B cell (primary cell): ENCODE measurements around the gene PLEKHM2. TPM values are rescaled to one million over a fixed set of nuclear protein-coding genes. Genes with fewer than 3 reads are reported as not detected.

Experiments used
- ATAC-seq: fragments of 200-7000 bp; cut with Tn5 transposase; one replicate; pipeline ENCODE4 v1.10.0; 2021; ENCODE audit warnings: low read depth, mild to moderate bottlenecking, moderate number of reproducible peaks, moderate library complexity
- CTCF ChIA-PET: fragments of 350-600 bp; sonication (Branson Sonifier 250); formaldehyde crosslinking; loops from one replicate; lab custom pipeline; 2021; ENCODE audit warnings: antibody characterized with exemption, inconsistent platforms; lab: Charles Lee
- POLR2A ChIA-PET: fragments of 350-600 bp; sonication (Branson Sonifier 250); formaldehyde crosslinking; loops from one replicate; lab custom pipeline; 2021; ENCODE audit warnings: antibody characterized with exemption; lab: Charles Lee
- DNase-seq: peaks from one replicate; pipeline ENCODE4 v3.0.0; 2013
- H2AFZ ChIP-seq: 2 replicates; pipeline ENCODE4 v1.6.1; 2012; ENCODE audit warnings: mild to moderate bottlenecking, low read depth, low read length; ENCODE audit not compliant: insufficient read depth, poor library complexity, severe bottlenecking
- H3K27ac ChIP-seq, 2 donors: 1 replicate in 1 of 2; 2 replicates in 1 of 2; pipeline ENCODE4 v1.5.1; 2012 to 2013; ENCODE audit warnings: low read length in 2 of 2, mild to moderate bottlenecking in 2 of 2, moderate library complexity in 1 of 2
- H3K27me3 ChIP-seq, 4 experiments: fragments of 200-600 bp in 1 of 4; sonication (generic) in 1 of 4; replicated peaks in 1 of 4; 1 replicate in 2 of 4; 2 replicates in 2 of 4; pipeline versions ENCODE4 v1.6.1 to v1.7.0; 2013 to 2016; ENCODE audit warnings: low read length in 3 of 4, mild to moderate bottlenecking in 2 of 4, mixed read lengths in 1 of 4, moderate library complexity in 1 of 4; ENCODE audit not compliant: insufficient read depth in 4 of 4, control insufficient read depth in 3 of 4; ENCODE audit errors: control extremely low read depth in 1 of 4
- H3K36me3 ChIP-seq, 2 experiments: replicated peaks in 1 of 2; 1 replicate in 1 of 2; 2 replicates in 1 of 2; pipeline versions ENCODE4 v1.6.1 to v1.7.1; 2013; ENCODE audit warnings: low read length in 1 of 2; ENCODE audit not compliant: insufficient read depth in 2 of 2, control insufficient read depth in 1 of 2; ENCODE audit errors: control extremely low read depth in 1 of 2, extremely low read depth in 1 of 2
- H3K4me1 ChIP-seq, 2 donors: fragments of 200-600 bp in 1 of 2; sonication (generic) in 1 of 2; 1 replicate in 1 of 2; 2 replicates in 1 of 2; pipeline versions ENCODE4 v1.5.1 to v1.6.1; 2013 to 2017; ENCODE audit warnings: low read length in 2 of 2; ENCODE audit not compliant: control insufficient read depth in 2 of 2, insufficient read depth in 2 of 2
- H3K4me2 ChIP-seq: replicated peaks from 2 replicates; pipeline ENCODE3; 2012; ENCODE audit warnings: mild to moderate bottlenecking, low read depth, low read length; ENCODE audit not compliant: poor library complexity, severe bottlenecking
- H3K4me3 ChIP-seq, 5 experiments: fragments of 200-600 bp in 1 of 5; sonication (generic) in 1 of 5; 1 replicate in 3 of 5; 2 replicates in 2 of 5; pipeline versions ENCODE4 v1.5.1 to v1.7.0; 2011 to 2016; ENCODE audit warnings: low read length in 4 of 5, mild to moderate bottlenecking in 4 of 5, low read depth in 2 of 5, control low read depth in 1 of 5, moderate library complexity in 1 of 5; ENCODE audit not compliant: insufficient read depth in 1 of 5; ENCODE audit errors: control extremely low read depth in 1 of 5, extremely low read depth in 1 of 5
- H3K79me2 ChIP-seq: fragments of 200-600 bp; sonication (generic); one replicate; pipeline ENCODE4 v1.6.0; 2016; ENCODE audit warnings: low read length; ENCODE audit not compliant: control insufficient read depth, insufficient read depth
- H3K9ac ChIP-seq: fragments of 200-600 bp; sonication (generic); 2 replicates; pipeline ENCODE4 v1.6.1; 2017; ENCODE audit warnings: mild to moderate bottlenecking, low read length, moderate library complexity
- H3K9me3 ChIP-seq, 3 donors: one replicate each; pipeline versions ENCODE4 v1.6.1 to v1.7.1; 2013; ENCODE audit warnings: low read length in 2 of 3; ENCODE audit not compliant: control insufficient read depth in 2 of 3, insufficient read depth in 1 of 3; ENCODE audit errors: control extremely low read depth in 1 of 3
- H4K20me1 ChIP-seq: 2 replicates; pipeline ENCODE4 v1.6.0; 2012; ENCODE audit warnings: mild to moderate bottlenecking, low read length; ENCODE audit not compliant: insufficient read depth, control insufficient read depth, poor library complexity, severe bottlenecking
- H3K27ac Mint-ChIP-seq: one replicate; pipeline ENCODE4 v1.8.0; 2021; ENCODE audit warnings: mixed read lengths
- H3K27me3 Mint-ChIP-seq: one replicate; pipeline ENCODE4 v1.8.0; 2021; ENCODE audit warnings: mixed read lengths
- H3K4me1 Mint-ChIP-seq: one replicate; pipeline ENCODE4 v1.8.0; 2021; ENCODE audit warnings: mixed read lengths
- H3K4me3 Mint-ChIP-seq: one replicate; pipeline ENCODE4 v1.8.0; 2021; ENCODE audit warnings: mixed read lengths
- H3K9me3 Mint-ChIP-seq: one replicate; pipeline ENCODE4 v1.8.0; 2022; ENCODE audit warnings: mixed read lengths; ENCODE audit not compliant: insufficient read depth
- EZH2 ChIP-seq: IDR thresholded peaks from 2 replicates; pipeline ENCODE4 v1.6.1; 2012; ENCODE audit warnings: borderline replicate concordance, low read depth, mild to moderate bottlenecking, moderate library complexity, low read length; ENCODE audit not compliant: insufficient read depth, poor library complexity, severe bottlenecking
- WGBS: methylation state at CpG from one replicate; pipeline ENCODE4 v1.1.5; 2013; ENCODE audit warnings: missing lambda C conversion rate; ENCODE audit not compliant: insufficient coverage; 5-methylcytosine and 5-hydroxymethylcytosine counted together
- intact Hi-C: fragments of 100-400 bp; cut with micrococcal nuclease; formaldehyde crosslinking; loops from one replicate; pipeline ENCODE4 v1.10.0; 2022
- polyA plus RNA-seq: library from polyadenylated mRNA; depleted of rRNA; stranded (reverse); fragments of >200 nt; gene quantifications from 2 replicates; pipeline ENCODE4 v1.2.3, GENCODE V29; 2012
- total RNA-seq, 2 donors: library from RNA; stranded (reverse); fragments of 120-200 nt in 1 of 2; gene quantifications; 1 replicate in 1 of 2; 2 replicates in 1 of 2; pipeline versions ENCODE4 v1.2.3 to v1.2.4, GENCODE V29; 2013 to 2022
- TF ChIP-seq, protein P1 (sequence below): fragments of 200-600 bp; IDR thresholded peaks from one replicate; pipeline ENCODE4 v1.8.0; 2022; ENCODE audit warnings: antibody characterized with exemption, mild to moderate bottlenecking

The PLEKHM2 gene
- total and polyA plus RNA-seq, 2 donors (not counting 1 experiment from before 2014, with no cell fraction given), result 99.7 to 120 TPM

DNA sequence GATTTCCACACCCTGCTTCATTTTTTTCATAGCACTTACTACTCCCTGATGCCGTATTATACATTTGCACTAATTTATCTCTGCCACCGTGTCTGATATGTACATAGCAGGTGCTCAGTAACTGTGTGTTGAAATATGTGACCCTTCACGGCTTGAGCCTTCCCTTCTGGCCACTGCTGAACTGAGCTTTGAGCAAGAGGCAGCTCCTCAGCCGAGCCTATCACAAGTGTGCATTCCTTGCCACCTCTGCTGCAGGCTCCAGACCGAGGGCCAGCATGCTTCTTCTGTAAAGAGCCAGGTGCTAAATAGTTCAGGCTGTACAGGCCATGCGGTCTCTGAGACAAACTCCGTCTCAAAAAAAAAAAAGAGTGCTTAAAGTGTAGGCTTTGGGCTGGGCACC, 22.6 kb downstream of the PLEKHM2 start:
- Histone ChIP-seq H3K4me3 (no peak overlapping the region), H3K79me2 (peaks cover 100% of the 10 kb centered on the region), H3K27ac (no peak overlapping the region), H3K36me3 (peaks cover 0 to 18% of the 10 kb centered on the region in 2 experiments), H3K27me3 (no peaks in the 10 kb centered on the region), H3K9ac (no peak overlapping the region), H3K4me2 (no peak overlapping the region), H3K9me3 (no peaks in the 10 kb centered on the region), H3K4me1 (peaks cover 0 to 4% of the 10 kb centered on the region in 2 donors), H4K20me1 (peaks cover 79% of the 10 kb centered on the region), H2AFZ (no peak overlapping the region)
- POLR2A ChIA-PET, result no interaction called here
- Mint-ChIP-seq H3K27ac (peak overlapping the region; percentile 38), H3K4me3 (no peak overlapping the region), H3K9me3 (no peaks in the 10 kb centered on the region), H3K4me1 (peaks cover 29% of the 10 kb centered on the region), H3K27me3 (no peaks in the 10 kb centered on the region)
- intact Hi-C loops, result no loop called here
- CTCF ChIA-PET, result no interaction called here
- 94% methylated on average over 5 of the region's 7 CpGs for WGBS
- DNase-seq (no peak), ATAC-seq (no peak)
- no peak for TF ChIP-seq EZH2
- TF ChIP-seq, protein P1, sequence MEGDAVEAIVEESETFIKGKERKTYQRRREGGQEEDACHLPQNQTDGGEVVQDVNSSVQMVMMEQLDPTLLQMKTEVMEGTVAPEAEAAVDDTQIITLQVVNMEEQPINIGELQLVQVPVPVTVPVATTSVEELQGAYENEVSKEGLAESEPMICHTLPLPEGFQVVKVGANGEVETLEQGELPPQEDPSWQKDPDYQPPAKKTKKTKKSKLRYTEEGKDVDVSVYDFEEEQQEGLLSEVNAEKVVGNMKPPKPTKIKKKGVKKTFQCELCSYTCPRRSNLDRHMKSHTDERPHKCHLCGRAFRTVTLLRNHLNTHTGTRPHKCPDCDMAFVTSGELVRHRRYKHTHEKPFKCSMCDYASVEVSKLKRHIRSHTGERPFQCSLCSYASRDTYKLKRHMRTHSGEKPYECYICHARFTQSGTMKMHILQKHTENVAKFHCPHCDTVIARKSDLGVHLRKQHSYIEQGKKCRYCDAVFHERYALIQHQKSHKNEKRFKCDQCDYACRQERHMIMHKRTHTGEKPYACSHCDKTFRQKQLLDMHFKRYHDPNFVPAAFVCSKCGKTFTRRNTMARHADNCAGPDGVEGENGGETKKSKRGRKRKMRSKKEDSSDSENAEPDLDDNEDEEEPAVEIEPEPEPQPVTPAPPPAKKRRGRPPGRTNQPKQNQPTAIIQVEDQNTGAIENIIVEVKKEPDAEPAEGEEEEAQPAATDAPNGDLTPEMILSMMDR, result no peak

DNA sequence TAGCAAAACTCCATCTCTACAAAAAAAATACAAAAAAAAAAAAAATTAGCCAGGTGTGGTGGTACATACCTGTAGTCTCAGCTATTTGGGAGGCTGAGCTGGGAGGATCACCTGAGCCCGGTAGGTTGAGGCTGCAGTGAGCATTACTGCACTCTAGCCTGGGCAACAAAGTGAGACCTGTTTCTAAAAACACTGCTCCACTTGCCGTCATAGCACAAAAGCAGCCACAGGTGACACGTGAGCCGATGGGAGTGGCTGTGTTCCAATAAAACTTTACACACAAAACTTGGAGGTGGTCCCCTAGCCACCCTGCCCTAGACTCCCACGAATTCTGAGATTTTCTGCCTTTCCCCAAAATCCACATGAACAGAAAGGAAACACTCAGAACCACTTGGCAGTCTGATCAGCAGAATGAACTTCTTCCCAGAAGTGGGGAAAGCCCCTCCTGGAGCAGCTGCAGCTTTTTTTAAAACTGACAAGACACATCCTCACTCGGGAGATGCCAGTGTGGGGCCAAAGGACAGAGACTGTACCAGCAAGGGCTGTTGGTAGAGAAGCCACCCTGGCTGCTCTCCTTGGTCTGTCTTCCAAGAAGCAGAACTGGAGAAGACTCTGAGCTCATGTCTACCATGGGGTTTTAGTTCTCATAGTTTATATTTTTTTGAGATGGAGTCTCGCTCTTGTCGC, 23.3 kb downstream of the PLEKHM2 start:
- H3K4me3 Mint-ChIP-seq, result no peak overlapping the region
- Histone ChIP-seq H2AFZ (no peak overlapping the region), H3K27ac (no peak overlapping the region), H3K79me2 (peaks cover 100% of the 10 kb centered on the region), H3K9me3 (no peaks in the 10 kb centered on the region), H3K36me3 (peaks cover 0 to 15% of the 10 kb centered on the region in 2 experiments), H4K20me1 (peaks cover 80% of the 10 kb centered on the region), H3K4me2 (no peak overlapping the region), H3K27me3 (no peaks in the 10 kb centered on the region), H3K9ac (no peak overlapping the region), H3K4me1 (peaks cover 0 to 4% of the 10 kb centered on the region in 2 donors), H3K4me3 (no peak overlapping the region)
- no peaks in the 10 kb centered on the region for H3K9me3 Mint-ChIP-seq
- intact Hi-C loops, result no loop called here
- 84% methylated on average over 6 of the region's 8 CpGs for WGBS
- no peak for DNase-seq
- no peak for ATAC-seq
- H3K4me1 Mint-ChIP-seq, result peaks cover 29% of the 10 kb centered on the region
- H3K27me3 Mint-ChIP-seq, result no peaks in the 10 kb centered on the region
- H3K27ac Mint-ChIP-seq, result no peak overlapping the region
- TF ChIP-seq, protein P1, result no peak
- no peak for TF ChIP-seq EZH2
- POLR2A ChIA-PET, result no interaction called here
- CTCF ChIA-PET, result no interaction called here
